ENCODE data around the gene OSGEPL1. TPM values are rescaled to one million over a fixed set of nuclear protein-coding genes. Genes with fewer than 3 reads are reported as not detected.

OSGEPL1 gene
- total and polyA plus RNA-seq, 2 experiments from 2014 or later: 6.7 to 9.2 TPM

DNA sequence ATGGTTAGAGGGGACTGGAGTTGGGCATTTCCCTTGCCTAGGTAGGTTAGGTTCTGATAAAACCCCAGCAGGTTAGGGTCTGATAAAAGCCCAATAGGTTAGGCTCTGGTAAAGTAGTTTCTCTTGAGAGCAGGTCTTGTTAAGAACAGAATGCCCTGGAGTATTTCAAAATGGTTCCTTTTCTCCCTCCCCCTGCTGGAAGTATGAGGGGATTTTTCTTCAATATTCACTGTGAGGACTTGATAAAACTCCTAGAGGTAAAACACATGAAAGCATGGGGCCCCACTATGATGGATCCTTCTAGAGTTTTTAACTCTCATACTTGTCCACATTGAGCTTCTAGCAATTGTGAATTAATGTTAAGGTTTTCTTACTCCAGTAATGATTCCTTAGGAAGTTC, 60.5 kb downstream of the OSGEPL1 start:
- Histone ChIP-seq H3K27ac (no peak overlapping the region), H3K4me3 (no peak overlapping the region), H4K20me1 (ENCODE audit: insufficient read depth, poor library complexity, severe bottlenecking) (no peaks in the 10 kb centered on the region), H3K36me3 (replicated peaks; ENCODE audit: insufficient read depth, low read depth) (no peaks in the 10 kb centered on the region), H3K79me2 (no peaks in the 10 kb centered on the region), H3K9me3 (ENCODE audit: low read depth) (no peaks in the 10 kb centered on the region), H3K27me3 (no peaks in the 10 kb centered on the region), H3K4me1 (ENCODE audit: insufficient read depth) (no peaks in the 10 kb centered on the region), H2AFZ (no peak overlapping the region), H3K4me2 (no peak overlapping the region), H3K9me2 (replicated peaks; ENCODE audit: insufficient read depth) (no peaks in the 10 kb centered on the region)
- TF ChIP-seq EZH2phosphoT487 (IDR thresholded peaks at IDR 0.05; ENCODE audit: low read depth, severe bottlenecking, unreplicated experiment) (no peak), EZH2 (IDR thresholded peaks at IDR 0.05; ENCODE audit: borderline replicate concordance) (no peak)
- TF ChIP-seq, protein P1, sequence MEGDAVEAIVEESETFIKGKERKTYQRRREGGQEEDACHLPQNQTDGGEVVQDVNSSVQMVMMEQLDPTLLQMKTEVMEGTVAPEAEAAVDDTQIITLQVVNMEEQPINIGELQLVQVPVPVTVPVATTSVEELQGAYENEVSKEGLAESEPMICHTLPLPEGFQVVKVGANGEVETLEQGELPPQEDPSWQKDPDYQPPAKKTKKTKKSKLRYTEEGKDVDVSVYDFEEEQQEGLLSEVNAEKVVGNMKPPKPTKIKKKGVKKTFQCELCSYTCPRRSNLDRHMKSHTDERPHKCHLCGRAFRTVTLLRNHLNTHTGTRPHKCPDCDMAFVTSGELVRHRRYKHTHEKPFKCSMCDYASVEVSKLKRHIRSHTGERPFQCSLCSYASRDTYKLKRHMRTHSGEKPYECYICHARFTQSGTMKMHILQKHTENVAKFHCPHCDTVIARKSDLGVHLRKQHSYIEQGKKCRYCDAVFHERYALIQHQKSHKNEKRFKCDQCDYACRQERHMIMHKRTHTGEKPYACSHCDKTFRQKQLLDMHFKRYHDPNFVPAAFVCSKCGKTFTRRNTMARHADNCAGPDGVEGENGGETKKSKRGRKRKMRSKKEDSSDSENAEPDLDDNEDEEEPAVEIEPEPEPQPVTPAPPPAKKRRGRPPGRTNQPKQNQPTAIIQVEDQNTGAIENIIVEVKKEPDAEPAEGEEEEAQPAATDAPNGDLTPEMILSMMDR (IDR thresholded peaks at IDR 0.05; ENCODE audit: poor library complexity): no peak
- DNase-seq (ENCODE audit: low spot score): no peak

DNA sequence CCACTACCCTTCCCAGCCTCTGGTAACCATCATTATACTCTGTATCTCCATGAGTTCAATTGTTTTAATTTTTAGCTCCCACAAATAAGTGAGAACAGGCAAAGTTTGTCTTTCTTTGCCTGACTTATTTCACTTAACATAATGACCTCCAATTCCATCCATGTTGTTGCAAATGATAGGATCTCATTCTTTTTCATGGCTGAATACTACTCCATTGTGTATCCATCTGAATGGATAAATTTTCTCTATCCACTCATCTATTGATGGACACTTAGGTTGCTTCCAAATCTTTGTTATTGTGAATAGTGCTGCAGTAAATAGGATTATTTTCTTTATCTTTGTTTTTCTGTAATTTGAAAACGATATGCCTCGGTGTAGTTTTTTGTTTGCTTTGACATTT, 61.9 kb downstream of the OSGEPL1 start:
- Histone ChIP-seq H3K79me2 (no peaks in the 10 kb centered on the region), H3K4me1 (ENCODE audit: insufficient read depth) (no peaks in the 10 kb centered on the region), H3K4me2 (no peak overlapping the region), H3K4me3 (no peak overlapping the region), H3K9me2 (replicated peaks; ENCODE audit: insufficient read depth) (no peaks in the 10 kb centered on the region), H4K20me1 (ENCODE audit: insufficient read depth, poor library complexity, severe bottlenecking) (no peaks in the 10 kb centered on the region), H2AFZ (no peak overlapping the region), H3K27ac (no peak overlapping the region), H3K9me3 (ENCODE audit: low read depth) (no peaks in the 10 kb centered on the region), H3K27me3 (no peaks in the 10 kb centered on the region), H3K36me3 (replicated peaks; ENCODE audit: insufficient read depth, low read depth) (no peaks in the 10 kb centered on the region)
- 50% methylated on average over 2 of the region's 2 CpGs for WGBS (ENCODE audit: low lambda C conversion rate, missing lambda C conversion rate)
- DNase-seq (ENCODE audit: low spot score): no peak
- TF ChIP-seq, protein P1 (IDR thresholded peaks at IDR 0.05; ENCODE audit: poor library complexity): no peak
- no peak for TF ChIP-seq EZH2phosphoT487 (IDR thresholded peaks at IDR 0.05; ENCODE audit: low read depth, severe bottlenecking, unreplicated experiment)
- TF ChIP-seq EZH2 (IDR thresholded peaks at IDR 0.05; ENCODE audit: borderline replicate concordance): no peak

DNA sequence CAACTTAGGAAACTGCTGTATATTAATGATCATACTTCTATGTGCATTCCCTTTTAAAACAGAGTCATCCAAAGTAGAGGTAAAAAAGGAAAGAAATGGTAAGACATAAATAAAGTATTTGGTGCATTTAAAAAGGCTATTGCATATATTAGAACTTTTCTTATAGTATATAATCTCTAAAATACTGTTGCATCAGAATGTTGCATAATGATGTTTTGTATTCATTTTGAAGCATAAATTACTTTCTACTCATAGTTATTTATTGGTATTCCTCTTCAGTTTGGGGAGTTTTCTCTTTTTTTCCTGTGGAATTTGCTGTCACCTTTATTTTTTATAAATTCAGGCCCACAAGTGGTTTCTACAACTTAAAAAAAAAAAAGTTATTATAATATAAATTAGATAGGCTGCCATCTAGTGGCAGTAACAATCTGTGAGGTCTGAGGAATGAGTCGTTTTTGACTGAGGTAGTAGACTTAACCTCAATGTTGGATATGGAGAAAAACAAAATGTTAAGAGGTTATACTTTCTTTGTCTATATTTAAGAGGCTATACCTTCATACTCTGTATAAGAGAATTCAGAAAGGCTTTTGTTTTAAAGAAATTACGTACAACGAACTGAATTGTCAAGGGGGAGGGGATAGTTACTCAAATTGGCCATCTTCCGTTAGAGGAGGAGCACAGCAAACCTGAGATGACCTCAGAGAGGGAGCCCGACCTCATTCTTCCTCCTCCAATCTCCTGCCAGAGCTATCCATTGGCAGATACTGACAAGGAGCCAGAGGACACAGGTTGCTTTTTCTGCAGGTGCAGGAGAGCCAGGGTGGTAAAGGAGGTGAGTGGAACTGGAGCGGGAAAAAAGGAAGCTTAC, 64.3 kb downstream of the OSGEPL1 start:
- peak; percentile 70 for DNase-seq (ENCODE audit: low spot score)
- H2AFZ ChIP-seq: no peak overlapping the region

More for the DNA sequence above, 64.3 kb downstream of the OSGEPL1 start:
- H3K4me1 ChIP-seq (ENCODE audit: insufficient read depth): no peaks in the 10 kb centered on the region
- H3K36me3 ChIP-seq (replicated peaks; ENCODE audit: insufficient read depth, low read depth): no peaks in the 10 kb centered on the region
- no peaks in the 10 kb centered on the region for H3K79me2 ChIP-seq
- TF ChIP-seq EZH2phosphoT487 (IDR thresholded peaks at IDR 0.05; ENCODE audit: low read depth, severe bottlenecking, unreplicated experiment): no peak
- TF ChIP-seq, protein P1 (IDR thresholded peaks at IDR 0.05; ENCODE audit: poor library complexity): peak; percentile 78
- 34% methylated on average over 6 of the region's 6 CpGs for WGBS (ENCODE audit: low lambda C conversion rate, missing lambda C conversion rate)
- no peaks in the 10 kb centered on the region for H3K9me2 ChIP-seq (replicated peaks; ENCODE audit: insufficient read depth)
- H3K4me3 ChIP-seq: no peak overlapping the region
- H3K4me2 ChIP-seq: no peak overlapping the region
- no peak overlapping the region for H3K27ac ChIP-seq
- no peaks in the 10 kb centered on the region for H3K27me3 ChIP-seq
- H4K20me1 ChIP-seq (ENCODE audit: insufficient read depth, poor library complexity, severe bottlenecking): no peaks in the 10 kb centered on the region
- H3K9me3 ChIP-seq (ENCODE audit: low read depth): no peaks in the 10 kb centered on the region

Other genes with a start within 250 kb of the OSGEPL1 start
- 225 and 261 TPM in 2 replicates for gene SLC40A1, start 182.0 kb downstream of the OSGEPL1 start, total RNA-seq
- 153 and 186 TPM in 2 replicates for gene SLC40A1, start 182.0 kb downstream of the OSGEPL1 start, polyA plus RNA-seq
- 64.7 and 66.9 TPM in 2 replicates for gene ASNSD1, start 101.3 kb downstream of the OSGEPL1 start, total RNA-seq
- gene ASNSD1, start 101.3 kb downstream of the OSGEPL1 start, polyA plus RNA-seq: 38.4 and 41.0 TPM in 2 replicates
- gene ANKAR, start 88.1 kb downstream of the OSGEPL1 start, total RNA-seq: 3.1 and 4.0 TPM in 2 replicates
- gene ANKAR, start 88.1 kb downstream of the OSGEPL1 start, polyA plus RNA-seq: 4.6 and 5.3 TPM in 2 replicates
- 69.9 and 77.6 TPM in 2 replicates for gene ORMDL1, start 21.5 kb upstream of the OSGEPL1 start, total RNA-seq
- gene ORMDL1, start 21.5 kb upstream of the OSGEPL1 start, polyA plus RNA-seq: 92.6 and 102 TPM in 2 replicates
- gene PMS1, start 21.7 kb upstream of the OSGEPL1 start, total RNA-seq: 14.6 and 21.2 TPM in 2 replicates
- gene PMS1, start 21.7 kb upstream of the OSGEPL1 start, polyA plus RNA-seq: 13.1 and 16.0 TPM in 2 replicates